Breast epithelium (tissue), 3 donors: ENCODE data around the gene GP1BA.

ENCODE experiments used
- CTCF ChIP-seq, 3 donors: fragments of 450-650 bp; IDR thresholded peaks; one replicate each; pipeline ENCODE4 v1.5.1; 2016 to 2017; ENCODE audit warnings: antibody characterized with exemption in 3 of 3, mild to moderate bottlenecking in 3 of 3, moderate library complexity in 3 of 3
- POLR2A ChIP-seq: fragments of 450-650 bp; IDR thresholded peaks from one replicate; pipeline ENCODE4 v1.6.1; 2016; ENCODE audit warnings: antibody characterized with exemption, mild to moderate bottlenecking, moderate library complexity
- POLR2AphosphoS5 ChIP-seq, 3 donors: sonication (generic); formaldehyde crosslinking; IDR thresholded peaks; one replicate each; pipeline ENCODE4 v1.6.1; 2017; ENCODE audit warnings: antibody characterized with exemption in 3 of 3

GRCh38 chr17:4903051-4903818 lies 28.8 kb upstream of the GP1BA start, which contains the start of gene CHRNE:
- TF ChIP-seq POLR2A (no peak), CTCF (IDR thresholded peaks at IDR 0.05) (peak; percentile 75 to 90 (median 78)), POLR2AphosphoS5 (IDR thresholded peaks at IDR 0.05) (no peak)
